HUES48 (cell line): Measurements from ENCODE around the gene GAP43.

Experiments
- H3K27ac ChIP-seq: one replicate; pipeline ENCODE4 v1.7.0; 2013; ENCODE audit warnings: low read depth, low read length, inconsistent platforms
- H3K27me3 ChIP-seq: 2 replicates; pipeline ENCODE4 v1.6.1; 2013; ENCODE audit warnings: mild to moderate bottlenecking, low read length; ENCODE audit not compliant: control insufficient read depth, insufficient read depth
- H3K36me3 ChIP-seq: 2 replicates; pipeline ENCODE4 v1.6.1; 2013; ENCODE audit warnings: low read length; ENCODE audit not compliant: control insufficient read depth, insufficient read depth
- H3K4me1 ChIP-seq: 2 replicates; pipeline ENCODE4 v1.6.1; 2013; ENCODE audit warnings: mild to moderate bottlenecking, low read length; ENCODE audit not compliant: control insufficient read depth, insufficient read depth
- H3K4me3 ChIP-seq: 2 replicates; pipeline ENCODE4 v1.5.1; 2013; ENCODE audit warnings: mild to moderate bottlenecking, low read depth, low read length
- H3K9ac ChIP-seq: 2 replicates; pipeline ENCODE4 v1.6.1; 2013; ENCODE audit warnings: mild to moderate bottlenecking, low read depth, low read length, moderate library complexity
- H3K9me3 ChIP-seq: 2 replicates; pipeline ENCODE4 v1.6.1; 2013; ENCODE audit warnings: low read length; ENCODE audit not compliant: control insufficient read depth, insufficient read depth

GAP43 gene

GRCh38 chr3:115699706-115700105 is 76.4 kb downstream of the GAP43 start:
- H3K36me3 ChIP-seq = no peaks in the 10 kb centered on the region
- peaks cover 16% of the 10 kb centered on the region for H3K4me1 ChIP-seq
- H3K27me3 ChIP-seq = no peaks in the 10 kb centered on the region
- H3K4me3 ChIP-seq = no peak overlapping the region
- H3K9me3 ChIP-seq = no peaks in the 10 kb centered on the region
- no peak overlapping the region for H3K9ac ChIP-seq
- no peak overlapping the region for H3K27ac ChIP-seq

GRCh38 chr3:115702598-115702997 is 79.3 kb downstream of the GAP43 start:
- Histone ChIP-seq H3K9me3 (no peaks in the 10 kb centered on the region), H3K27me3 (no peaks in the 10 kb centered on the region), H3K27ac (no peak overlapping the region), H3K4me3 (no peak overlapping the region), H3K36me3 (no peaks in the 10 kb centered on the region), H3K4me1 (peaks cover 23% of the 10 kb centered on the region), H3K9ac (no peak overlapping the region)

- H3K27ac ChIP-seq = no peak overlapping the region
- H3K27me3 ChIP-seq = no peaks in the 10 kb centered on the region
- H3K4me3 ChIP-seq = no peak overlapping the region
- no peaks in the 10 kb centered on the region for H3K9me3 ChIP-seq
- H3K9ac ChIP-seq = no peak overlapping the region
- peaks cover 13% of the 10 kb centered on the region for H3K4me1 ChIP-seq
- no peaks in the 10 kb centered on the region for H3K36me3 ChIP-seq
These were observed 81.5 kb downstream of the GAP43 start for GRCh38 chr3:115704661-115705338.

- Histone ChIP-seq H3K27me3 (no peaks in the 10 kb centered on the region), H3K27ac (no peak overlapping the region), H3K4me3 (no peak overlapping the region)
These were observed 83.1 kb downstream of the GAP43 start for GRCh38 chr3:115706311-115706829.

GRCh38 chr3:115708540-115708939 is 85.2 kb downstream of the GAP43 start:
- Histone ChIP-seq H3K27ac (no peak overlapping the region), H3K4me3 (no peak overlapping the region), H3K27me3 (no peaks in the 10 kb centered on the region), H3K36me3 (no peaks in the 10 kb centered on the region), H3K4me1 (peaks cover 22% of the 10 kb centered on the region), H3K9me3 (no peaks in the 10 kb centered on the region), H3K9ac (no peak overlapping the region)

More at GRCh38 chr3:115706311-115706829, 83.1 kb downstream of the GAP43 start:
- Histone ChIP-seq H3K9me3 (no peaks in the 10 kb centered on the region), H3K4me1 (peaks cover 11% of the 10 kb centered on the region), H3K36me3 (no peaks in the 10 kb centered on the region), H3K9ac (no peak overlapping the region)

GRCh38 chr3:115709093-115709492 is 85.8 kb downstream of the GAP43 start:
- H3K4me3 ChIP-seq = no peak overlapping the region
- no peaks in the 10 kb centered on the region for H3K9me3 ChIP-seq
- H3K27ac ChIP-seq = no peak overlapping the region
- peaks cover 23% of the 10 kb centered on the region for H3K4me1 ChIP-seq
- no peaks in the 10 kb centered on the region for H3K27me3 ChIP-seq
- H3K36me3 ChIP-seq = no peaks in the 10 kb centered on the region
- H3K9ac ChIP-seq = no peak overlapping the region

- Histone ChIP-seq H3K9me3 (no peaks in the 10 kb centered on the region), H3K4me3 (no peak overlapping the region), H3K27ac (no peak overlapping the region), H3K27me3 (no peaks in the 10 kb centered on the region), H3K4me1 (peaks cover 23% of the 10 kb centered on the region), H3K36me3 (no peaks in the 10 kb centered on the region), H3K9ac (no peak overlapping the region)
These were observed 86.6 kb downstream of the GAP43 start for GRCh38 chr3:115709931-115710330.

GRCh38 chr3:115710799-115711198 is 87.5 kb downstream of the GAP43 start:
- no peaks in the 10 kb centered on the region for H3K36me3 ChIP-seq
- no peak overlapping the region for H3K27ac ChIP-seq
- no peak overlapping the region for H3K9ac ChIP-seq
- no peaks in the 10 kb centered on the region for H3K9me3 ChIP-seq
- peaks cover 19% of the 10 kb centered on the region for H3K4me1 ChIP-seq
- no peak overlapping the region for H3K4me3 ChIP-seq
- H3K27me3 ChIP-seq = no peaks in the 10 kb centered on the region

- Histone ChIP-seq H3K9ac (no peak overlapping the region), H3K27me3 (no peaks in the 10 kb centered on the region), H3K9me3 (no peaks in the 10 kb centered on the region), H3K4me3 (no peak overlapping the region), H3K36me3 (no peaks in the 10 kb centered on the region), H3K27ac (no peak overlapping the region), H3K4me1 (peaks cover 16% of the 10 kb centered on the region)
These were observed 89.6 kb downstream of the GAP43 start for GRCh38 chr3:115712871-115713270.

- no peak overlapping the region for H3K4me3 ChIP-seq
- no peaks in the 10 kb centered on the region for H3K27me3 ChIP-seq
- no peak overlapping the region for H3K27ac ChIP-seq
- H3K36me3 ChIP-seq = no peaks in the 10 kb centered on the region
- H3K9ac ChIP-seq = no peak overlapping the region
- H3K9me3 ChIP-seq = no peaks in the 10 kb centered on the region
- peaks cover 16% of the 10 kb centered on the region for H3K4me1 ChIP-seq
These were observed 90.0 kb downstream of the GAP43 start for GRCh38 chr3:115713284-115713683.

- no peaks in the 10 kb centered on the region for H3K27me3 ChIP-seq
- H3K36me3 ChIP-seq = no peaks in the 10 kb centered on the region
- no peak overlapping the region for H3K27ac ChIP-seq
- no peak overlapping the region for H3K9ac ChIP-seq
- no peaks in the 10 kb centered on the region for H3K9me3 ChIP-seq
- H3K4me3 ChIP-seq = no peak overlapping the region
- peaks cover 24% of the 10 kb centered on the region for H3K4me1 ChIP-seq
These were observed 92.0 kb downstream of the GAP43 start for GRCh38 chr3:115715241-115715745.
